Measurements from ENCODE around the gene UBE2E1.

GRCh38 chr3:23793528-23794134 lies 12.1 kb upstream of the UBE2E1 start:
- TF ChIP-seq EZH2 (IDR thresholded peaks at IDR 0.05; ENCODE audit: low read length, missing control alignments), result no peak
- TF ChIP-seq CTCF (conservative IDR thresholded peaks at IDR 0.05 in 1 of 2, IDR thresholded peaks at IDR 0.05 in 1 of 2; ENCODE audit: low read depth in 1 of 2, low read length in 2 of 2), result no peak

Measured in fibroblast of lung (primary cell).